ENCODE measurements around the gene SPECC1.

DNA sequence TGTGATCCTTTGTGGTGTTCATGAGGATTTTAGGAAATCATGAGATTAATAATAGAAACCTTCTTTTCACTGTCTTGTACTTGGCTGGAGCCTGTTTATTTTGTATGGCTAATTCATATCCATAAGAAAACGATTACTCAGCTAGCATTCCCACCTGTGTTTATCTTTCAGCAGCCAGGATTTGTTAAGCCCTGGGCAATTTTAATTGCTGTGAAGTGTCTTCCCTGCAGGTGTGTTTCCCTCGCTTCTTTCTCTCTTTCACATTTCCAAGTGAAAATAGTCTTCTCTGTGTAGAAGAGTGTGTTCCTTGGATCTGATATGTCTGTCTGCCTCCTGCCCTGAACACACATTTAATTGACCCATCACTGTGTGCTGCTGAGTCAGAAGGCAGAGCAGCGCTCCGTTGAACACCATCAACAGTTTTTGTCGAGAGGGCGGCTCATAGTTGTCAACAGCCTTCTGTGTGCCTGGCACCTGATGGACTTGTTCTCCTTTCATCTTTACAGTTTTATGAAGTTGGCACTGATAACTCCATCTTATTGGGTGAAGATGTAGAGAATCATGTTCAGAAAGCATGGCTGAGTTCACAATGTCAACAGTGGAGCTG lies 83.2 kb downstream of the SPECC1 start:
- TF ChIP-seq YY1 (IDR thresholded peaks at IDR 0.05; ENCODE audit: insufficient read depth, insufficient read length) (no peak), SUZ12 (IDR thresholded peaks at IDR 0.05; ENCODE audit: extremely low read depth, insufficient read depth, insufficient read length) (no peak)

Data from NT2/D1 (cell line).